GM21381 (cell line): ENCODE results near the gene CNTN1.

Experiments used
- ATAC-seq: cut with Tn5 transposase; IDR thresholded peaks from one replicate; pipeline ENCODE4 v1.9.1; 2021; ENCODE audit warnings: mild to moderate bottlenecking, moderate library complexity; ENCODE audit not compliant: unreplicated experiment

The CNTN1 gene

DNA sequence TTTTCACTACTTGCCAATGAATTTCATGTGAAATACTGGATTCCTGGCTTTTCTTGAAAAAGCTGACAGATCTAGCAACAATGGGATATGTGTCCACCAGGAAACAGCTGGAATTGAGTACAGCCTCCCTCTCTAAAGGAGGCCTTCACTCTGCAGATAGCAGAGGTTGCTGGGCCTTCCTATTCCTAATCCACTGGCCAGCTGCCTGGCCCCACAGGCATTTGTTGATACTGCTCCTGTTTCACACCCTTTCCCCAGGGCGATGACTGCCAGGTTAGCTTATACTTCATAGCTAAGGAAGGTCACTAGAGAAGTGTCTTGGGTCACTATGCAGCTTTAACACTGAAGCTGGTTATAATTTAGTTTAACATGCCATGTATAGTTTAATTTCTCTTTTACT lies 408.3 kb downstream of the CNTN1 start:
- ATAC-seq: no peak

DNA sequence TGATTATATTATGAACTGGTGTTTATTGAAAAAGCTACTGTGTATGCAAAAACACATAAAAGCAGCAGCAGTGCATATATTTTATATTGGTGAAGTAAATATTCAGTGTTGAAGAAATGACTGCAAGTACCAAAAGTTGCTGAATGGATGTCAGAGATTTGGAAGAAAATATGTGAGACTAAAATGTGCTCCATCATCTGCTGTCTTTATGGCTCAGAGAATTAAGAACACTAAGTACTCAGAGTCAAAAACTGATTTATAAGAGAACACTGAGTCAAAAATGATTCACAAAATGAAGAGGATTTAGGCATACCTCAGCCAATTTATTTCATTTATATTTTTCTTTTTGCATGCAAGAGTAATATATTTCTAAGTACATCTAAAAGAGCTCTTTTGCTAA lies 409.6 kb downstream of the CNTN1 start:
- ATAC-seq: no peak

DNA sequence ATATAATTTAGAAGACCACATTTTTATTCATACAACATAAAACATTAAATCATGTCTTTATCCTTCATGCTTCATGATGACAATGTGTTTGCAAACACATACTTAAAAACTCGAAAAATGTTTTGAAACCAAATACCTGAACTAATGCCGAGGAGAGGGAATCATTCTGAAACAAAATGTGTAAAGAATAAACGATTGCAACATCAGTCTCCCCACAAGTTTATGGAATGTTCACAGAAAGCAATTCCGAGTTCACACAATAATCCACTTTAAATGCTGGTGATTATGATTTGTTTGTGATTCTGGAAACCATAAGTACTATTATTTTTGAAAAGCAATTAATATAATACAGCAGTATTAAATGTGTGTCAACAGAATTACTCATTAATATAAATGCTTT lies 411.4 kb downstream of the CNTN1 start:
- no peak for ATAC-seq

DNA sequence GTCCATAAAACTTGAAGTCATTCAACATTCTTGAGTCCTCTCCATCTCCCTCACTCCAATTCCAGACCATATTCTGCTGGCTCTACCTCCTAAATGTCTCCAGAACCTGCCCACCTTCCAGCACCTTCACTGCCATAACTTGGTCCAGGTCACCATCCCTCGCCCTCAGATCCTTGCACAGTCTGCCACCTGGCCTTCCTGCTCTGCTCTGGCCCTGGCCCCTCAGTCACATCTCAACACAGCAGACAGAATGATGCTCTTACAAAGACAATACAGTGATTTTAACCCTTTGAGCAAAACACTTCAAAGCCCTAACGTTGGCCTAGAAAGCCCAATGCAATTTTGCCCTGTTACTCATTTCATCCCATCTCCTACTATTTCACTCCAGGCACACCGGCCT lies 414.1 kb downstream of the CNTN1 start:
- no peak for ATAC-seq

DNA sequence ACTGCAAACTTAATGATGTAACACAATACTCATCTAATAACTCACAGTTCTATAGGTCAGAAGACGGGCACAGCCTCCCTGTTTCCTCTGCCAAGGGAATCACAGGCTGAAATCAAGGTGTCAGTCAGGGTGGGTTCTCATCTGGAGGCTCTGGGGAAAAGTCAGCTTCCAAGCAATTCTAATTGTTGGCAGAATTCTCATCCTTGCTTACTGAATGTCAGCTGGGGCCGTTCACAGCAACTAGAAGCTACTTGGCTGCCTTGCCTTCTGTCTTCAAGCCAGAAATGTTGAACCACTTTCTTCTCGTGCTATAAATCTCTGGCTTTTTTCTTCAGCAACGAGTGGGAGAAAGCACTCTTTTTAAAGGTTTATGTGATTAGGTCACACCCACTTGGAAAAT lies 415.8 kb downstream of the CNTN1 start:
- no peak for ATAC-seq

DNA sequence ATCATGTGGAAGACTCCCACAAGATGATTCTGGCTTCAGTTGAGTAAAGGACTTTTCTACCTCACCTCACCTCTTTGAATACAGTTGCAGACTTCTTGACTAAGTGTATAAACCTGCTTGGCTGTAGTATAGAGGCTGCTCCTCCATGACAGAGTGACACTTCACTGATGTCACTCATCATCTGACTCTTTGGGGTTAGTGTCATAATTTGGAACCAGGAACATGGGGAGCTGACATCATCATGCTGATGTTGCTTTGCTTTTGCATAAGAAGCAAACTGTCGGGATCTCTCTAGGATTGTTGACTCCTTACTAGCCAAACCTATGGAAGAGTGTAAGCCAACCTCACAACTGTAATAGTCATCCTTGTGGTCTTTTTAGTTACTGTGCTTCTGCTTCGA lies 420.7 kb downstream of the CNTN1 start:
- no peak for ATAC-seq

DNA sequence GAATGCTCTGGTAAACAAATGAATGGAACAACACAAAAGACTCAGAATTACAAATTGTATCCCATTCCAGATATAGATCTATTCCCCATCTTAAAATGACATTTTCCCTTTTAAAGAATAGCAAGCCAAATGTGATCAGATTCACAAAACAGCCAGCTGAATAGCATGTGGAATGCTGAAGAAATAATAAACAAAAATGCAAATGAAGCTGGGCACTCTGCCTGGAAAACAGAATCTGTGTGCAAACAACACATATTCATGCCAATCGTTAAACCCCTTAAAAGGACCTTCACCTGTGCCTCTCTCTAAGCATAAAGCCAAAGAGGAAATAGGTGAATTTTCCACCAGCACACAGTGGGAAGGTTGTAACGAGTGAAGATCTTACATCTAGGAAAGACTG lies 428.0 kb downstream of the CNTN1 start:
- no peak for ATAC-seq

DNA sequence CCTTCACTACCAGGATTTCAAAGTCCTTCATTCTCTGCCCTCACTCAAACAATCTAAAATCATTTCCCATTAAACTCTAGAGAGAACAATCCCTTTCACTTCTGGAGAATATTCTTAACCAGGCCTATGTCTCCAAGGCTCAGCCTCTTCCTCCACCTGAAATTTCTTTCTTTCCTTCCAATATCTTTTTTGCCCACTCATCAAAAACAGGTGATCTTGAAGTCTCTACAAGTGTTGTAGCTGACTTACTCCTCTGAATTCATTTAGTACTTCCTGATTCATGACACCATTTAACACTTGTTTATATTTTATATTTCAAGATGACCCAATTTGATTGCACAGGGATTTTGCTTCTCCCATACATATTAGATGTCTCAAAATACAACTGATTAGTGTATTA lies 429.1 kb downstream of the CNTN1 start:
- no peak for ATAC-seq
